Dermis blood vessel endothelial cell (primary cell): Measurements from ENCODE around the gene NEK4. TPM values are rescaled to one million over a fixed set of nuclear protein-coding genes. Genes with fewer than 3 reads are reported as not detected.
A peak's percentile ranks its signal among the peaks of the same experiment; 100 is the strongest.
"Not testable (repeated sequence)": the region's sequence is repeated elsewhere in the genome, so short reads cannot be mapped to it uniquely, and the experiment has no call there.

Experiments used
- DNase-seq: peaks from one replicate; pipeline ENCODE4 v3.0.0; 2010
- total RNA-seq: library from RNA; depleted of rRNA; stranded (reverse); fragments of >200 nt; gene quantifications from 2 replicates; pipeline ENCODE4 v1.2.3, GENCODE V29; 2014

The NEK4 gene
- total RNA-seq, 1 donor from 2014 or later, result 14.3 TPM

- DNase-seq, result no peak
Observed at GRCh38 chr3:52777959-52778805, 7.4 kb upstream of the NEK4 start.

- no peak for DNase-seq
Observed at GRCh38 chr3:52777127-52777958, 6.6 kb upstream of the NEK4 start, which contains the start of gene ITIH1. Gene ITIH1, plus strand, starts transcription at chr3:52777599. Its CDS starts 17 bp downstream, at chr3:52777616.

- not testable (repeated sequence) for DNase-seq
Observed at GRCh38 chr3:52776486-52776885, 5.7 kb upstream of the NEK4 start.

DNA sequence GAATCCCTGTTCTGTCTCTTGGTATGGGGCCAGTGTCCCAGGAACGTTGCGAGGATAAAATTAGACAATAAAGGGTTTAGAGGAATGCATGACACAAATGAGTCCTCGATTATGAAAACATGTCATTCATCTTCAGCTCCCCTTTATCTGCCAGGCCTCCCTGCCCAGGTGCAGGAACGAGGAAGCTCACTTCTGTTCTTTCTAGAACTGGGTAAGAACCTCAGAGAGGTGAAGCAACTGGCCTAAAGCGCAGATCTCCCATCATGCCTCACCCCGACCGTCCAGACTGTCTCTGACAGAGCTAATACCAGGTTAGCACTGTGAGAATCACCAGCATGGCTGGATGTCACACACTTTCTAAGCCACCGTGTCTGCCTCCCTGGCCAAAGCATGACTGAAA is 5.1 kb upstream of the NEK4 start:
- no peak for DNase-seq

DNA sequence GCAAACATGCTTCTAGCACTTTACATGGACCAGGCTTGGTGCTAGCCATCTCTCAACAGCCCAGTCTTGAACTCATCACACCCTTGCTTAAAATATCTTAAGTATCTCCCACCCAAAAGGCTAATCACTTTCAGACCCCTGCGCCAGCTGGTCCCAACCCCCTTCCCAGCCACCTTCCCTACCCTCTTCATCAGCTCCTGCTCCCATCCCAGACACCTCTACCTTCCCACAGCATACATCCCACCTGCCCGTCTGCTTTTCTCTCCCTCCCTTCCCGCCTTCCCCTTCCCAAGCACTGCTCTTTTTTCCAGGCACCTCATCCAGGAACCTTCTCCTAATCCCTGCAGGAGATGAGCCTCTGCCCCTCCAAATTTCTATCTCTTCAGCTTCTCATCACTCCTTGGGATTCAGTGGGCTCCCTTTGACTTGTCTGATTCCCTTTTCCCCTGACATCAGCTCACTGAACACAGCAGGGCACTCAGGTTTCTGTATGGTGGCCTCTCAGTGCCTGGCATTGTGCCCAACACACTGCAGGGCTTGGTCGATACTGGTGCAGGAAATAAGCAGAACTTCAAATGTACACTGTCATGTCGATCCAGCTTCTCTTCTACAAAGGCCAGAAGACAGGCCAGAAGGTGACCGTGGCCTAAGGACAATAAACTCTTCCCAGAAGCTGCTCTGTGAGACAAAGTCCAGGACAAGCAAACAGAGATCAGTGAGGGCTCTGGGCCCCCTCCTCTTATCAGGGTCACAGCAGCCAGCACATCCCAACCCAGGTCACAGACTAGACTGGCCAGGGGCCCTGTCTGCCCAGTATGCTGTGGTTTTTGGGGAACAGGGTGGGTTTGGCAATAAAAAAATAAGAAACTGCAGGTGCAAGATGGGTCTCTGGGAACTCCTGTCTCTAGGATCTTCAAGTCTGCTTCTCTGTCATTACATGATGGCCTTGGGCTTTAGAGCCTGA is 4.4 kb upstream of the NEK4 start:
- no peak for DNase-seq

GRCh38 chr3:52774066-52774713 is 3.5 kb upstream of the NEK4 start:
- DNase-seq, result no peak

DNA sequence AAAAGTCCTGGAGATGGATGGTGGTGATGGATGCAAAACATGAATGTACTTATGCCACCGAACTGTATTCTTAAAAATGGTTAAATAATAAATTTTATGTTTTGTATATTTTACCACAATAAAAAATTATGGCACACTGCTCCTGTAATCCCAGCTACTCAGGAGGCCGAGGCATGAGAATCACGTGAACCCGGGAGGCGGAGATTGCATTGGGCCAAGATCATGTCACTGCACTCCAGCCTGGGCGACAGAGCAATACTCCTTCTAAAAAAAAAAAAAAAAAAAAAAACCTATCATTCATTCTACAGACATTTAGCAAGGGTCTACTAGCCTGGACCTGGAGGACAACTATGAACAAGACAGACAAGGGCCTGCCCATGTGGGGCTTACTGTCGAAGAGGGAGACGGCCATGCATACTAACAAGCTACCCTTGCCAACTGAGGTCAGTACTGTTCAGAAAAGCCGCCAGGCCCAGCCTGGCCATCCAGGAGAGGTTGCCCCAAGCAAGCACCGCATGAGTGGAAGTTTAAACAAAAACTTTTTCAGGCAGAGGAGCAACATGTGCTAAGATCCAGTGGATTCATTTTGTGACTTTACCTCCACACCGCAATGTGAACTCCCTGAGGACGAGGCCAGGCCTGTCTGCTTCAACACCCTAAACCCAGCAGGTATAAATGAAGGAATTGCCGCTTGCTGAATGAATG is 2.8 kb upstream of the NEK4 start:
- no peak for DNase-seq

DNA sequence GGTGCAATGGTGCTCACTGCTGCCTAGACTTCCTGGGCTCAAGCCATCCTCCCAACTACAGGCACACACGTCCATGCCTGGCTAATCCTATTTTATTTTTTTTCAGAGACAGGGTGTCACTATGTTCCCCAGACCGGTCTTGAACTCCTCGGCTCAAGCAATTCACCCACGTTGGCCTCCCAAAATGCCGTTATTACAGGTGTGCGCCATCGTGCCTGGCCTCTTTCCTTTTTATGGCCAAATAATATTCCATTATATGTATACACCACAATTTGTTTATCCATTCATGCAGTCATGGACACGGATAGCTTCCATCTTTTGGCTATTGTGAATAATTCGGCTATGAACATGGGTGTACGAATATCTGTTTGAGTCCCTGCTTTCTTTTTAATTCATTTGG is 962 bp upstream of the NEK4 start:
- no peak for DNase-seq

- no peak for DNase-seq
Observed at GRCh38 chr3:52771334-52771681, 568 bp upstream of the NEK4 start.

- peak; percentile 27 for DNase-seq
Observed at GRCh38 chr3:52769786-52770455, 819 bp downstream of the NEK4 start.

DNA sequence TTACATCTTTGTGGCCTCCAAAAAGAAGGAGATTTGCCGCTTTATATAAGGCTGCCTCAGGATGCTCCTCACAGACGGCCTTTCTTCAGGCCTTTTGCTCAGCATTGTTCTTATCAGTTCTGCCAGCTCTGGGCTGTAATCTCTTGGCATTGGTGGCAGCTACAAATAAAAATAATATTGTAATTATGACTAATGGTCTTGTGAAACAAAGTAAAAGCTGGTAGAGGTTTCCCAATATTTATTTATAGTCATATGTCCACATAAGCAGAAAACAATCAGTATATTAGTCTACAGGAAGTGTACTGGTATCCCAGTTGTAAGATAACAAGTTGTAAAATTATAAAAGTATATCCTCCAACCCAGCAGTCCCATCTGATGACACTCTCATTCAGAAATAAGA is 7.3 kb downstream of the NEK4 start:
- peak; percentile 66 for DNase-seq

GRCh38 chr3:52756141-52756540 is 14.6 kb downstream of the NEK4 start:
- DNase-seq, result no peak

DNA sequence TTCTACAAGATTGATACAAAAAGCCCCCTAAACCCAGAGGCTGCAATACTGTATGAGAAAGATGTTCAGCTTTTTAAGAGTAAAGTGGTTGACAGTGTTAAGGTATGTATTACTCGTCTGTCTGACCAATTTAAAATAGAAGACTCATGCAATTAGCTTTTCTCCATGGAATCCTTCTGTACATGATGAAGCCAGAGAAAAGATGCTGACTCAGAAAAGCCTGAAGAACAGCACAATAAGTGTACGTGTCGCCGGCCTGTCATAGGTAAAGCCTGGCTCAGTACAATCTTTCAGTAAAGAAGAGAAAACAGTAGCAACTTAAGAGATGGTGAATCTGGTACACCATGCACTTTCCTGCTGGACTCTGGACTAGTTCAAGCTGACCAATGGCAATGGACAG is 16.4 kb downstream of the NEK4 start:
- DNase-seq, result no peak

DNA sequence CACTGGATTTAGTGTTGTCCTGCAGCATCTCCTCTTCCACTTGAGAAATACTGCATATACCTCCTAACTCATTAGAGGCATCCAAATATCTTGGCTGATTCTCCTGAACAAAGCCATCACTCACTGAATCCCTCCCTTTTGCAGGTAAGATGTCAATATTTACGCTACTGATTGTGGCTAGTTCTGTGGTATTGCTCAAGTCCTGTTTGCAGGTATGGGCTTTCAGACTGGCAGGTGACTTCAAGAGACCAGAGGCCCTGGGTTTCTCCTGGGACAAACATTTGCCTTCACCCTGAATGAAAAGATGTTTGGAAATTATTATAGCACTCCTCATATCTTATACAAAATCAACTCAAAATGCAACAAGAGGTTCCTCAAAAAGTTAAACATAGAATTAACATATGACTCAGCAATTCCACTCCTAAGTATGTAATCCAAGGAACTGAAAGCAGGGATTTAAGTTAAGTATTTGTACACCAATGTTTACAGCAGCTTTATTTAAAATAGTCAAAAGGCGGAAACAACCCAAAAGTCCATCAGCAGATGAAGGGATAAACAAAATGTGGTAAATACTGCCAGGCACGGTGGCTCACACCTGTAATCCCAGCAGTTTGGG is 18.6 kb downstream of the NEK4 start:
- DNase-seq, result no peak

DNA sequence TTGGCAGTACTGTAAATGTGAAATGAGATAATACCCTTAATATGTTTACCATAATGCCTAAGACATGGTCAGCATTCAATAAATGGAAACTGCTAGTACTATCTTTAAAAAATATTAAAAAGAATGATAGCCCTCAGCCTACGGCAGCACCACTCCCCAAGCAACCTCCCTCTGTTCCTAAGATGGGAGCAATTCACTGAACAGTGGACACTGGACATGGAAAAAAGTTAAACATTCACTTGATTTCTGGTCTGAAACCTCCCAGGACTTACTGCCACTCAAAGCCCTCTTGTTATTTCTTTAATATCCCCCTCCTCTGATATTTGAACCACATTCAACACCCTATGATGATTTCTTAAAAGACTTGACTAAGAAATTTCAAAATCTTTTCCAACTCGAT is 27.0 kb downstream of the NEK4 start:
- DNase-seq, result no peak

- no peak for DNase-seq
Observed at GRCh38 chr3:52743152-52743551, 27.6 kb downstream of the NEK4 start.

DNA sequence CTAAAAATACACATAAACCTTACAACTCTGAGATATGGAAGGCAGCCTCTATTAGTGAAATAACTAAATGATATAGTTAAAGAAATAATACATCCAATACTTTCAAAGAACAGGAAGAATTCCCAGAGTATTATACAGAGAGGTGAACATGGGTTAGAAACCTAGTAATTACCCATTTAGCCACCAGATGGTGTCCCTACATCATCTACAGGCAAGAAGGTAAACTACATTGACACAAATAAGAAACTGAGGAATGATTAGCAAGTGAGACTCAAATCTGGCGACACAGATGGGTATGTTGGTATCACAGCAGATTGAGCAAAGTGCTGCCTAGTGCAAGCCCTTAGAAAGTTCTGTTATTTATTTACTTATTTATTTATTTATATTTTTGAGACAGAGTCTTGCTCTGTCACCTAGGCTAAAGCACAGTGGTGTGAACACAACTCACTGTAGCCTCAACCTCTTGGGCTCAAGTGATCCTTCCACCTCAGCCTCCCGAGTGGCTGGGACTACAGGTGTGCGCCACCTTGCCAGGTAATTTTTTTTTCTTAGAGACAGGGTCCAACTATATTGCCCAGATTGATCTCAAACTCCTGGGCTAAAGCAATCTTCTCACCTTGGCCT is 28.2 kb downstream of the NEK4 start:
- peak; percentile 71 for DNase-seq

DNA sequence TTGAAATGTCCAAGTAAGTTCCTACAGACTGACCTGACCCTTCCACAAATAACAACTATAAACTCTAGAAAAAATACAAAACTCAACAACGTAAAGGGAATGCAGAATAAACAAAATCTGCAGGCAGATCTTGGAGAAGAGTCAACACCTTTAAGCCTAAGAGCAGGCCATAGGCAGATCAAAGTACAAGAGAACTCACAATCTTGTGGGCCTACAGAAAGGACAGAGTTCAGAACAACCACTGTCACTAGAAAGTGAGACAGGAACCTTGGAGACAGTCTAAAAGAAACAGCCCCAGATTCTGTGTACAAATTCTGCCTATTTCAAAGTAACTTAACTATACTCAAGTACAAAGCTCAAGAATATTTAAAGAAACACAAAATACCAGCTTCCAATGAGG is 31.0 kb downstream of the NEK4 start:
- no peak for DNase-seq

DNA sequence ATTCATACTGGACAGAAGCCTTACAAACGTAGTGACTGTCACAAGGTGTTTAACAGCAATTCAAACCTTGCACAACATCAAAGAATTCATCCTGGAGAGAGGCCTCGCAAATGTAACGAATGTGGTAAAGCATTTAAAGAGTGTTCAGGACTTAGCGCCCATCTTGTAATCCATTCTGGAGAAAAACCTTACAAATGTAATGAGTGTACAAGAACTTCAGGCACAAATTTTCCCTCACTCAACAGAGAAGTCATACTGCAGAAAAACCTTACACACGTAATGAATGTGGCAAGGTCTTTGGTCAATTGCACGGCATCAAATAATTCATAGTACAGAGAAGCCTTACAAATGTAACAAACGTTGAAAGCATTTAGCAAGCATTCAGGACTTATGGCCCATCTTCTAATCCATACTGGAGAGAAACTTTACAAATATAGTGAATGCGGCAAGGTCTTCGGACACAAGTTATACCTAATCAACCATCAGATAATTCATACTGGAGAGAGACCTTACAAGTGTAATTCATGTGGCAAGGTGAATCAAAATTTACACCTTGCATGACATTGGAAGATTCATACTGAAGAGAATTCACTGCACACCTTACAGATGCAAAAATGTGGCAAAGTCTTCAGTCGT is 37.4 kb downstream of the NEK4 start:
- DNase-seq, result no peak
